Measurements from ENCODE around the gene LARGE1. TPM values are rescaled to one million over a fixed set of nuclear protein-coding genes. Genes with fewer than 3 reads are reported as not detected.

Gene LARGE1
- total and polyA plus RNA-seq, 2 of the 13 experiments (the other 11 are each of a cell fraction or from before 2014, with no cell fraction given): 8.4 to 11.0 TPM

- no peak for TF ChIP-seq ZNF605 (CRISPR knock-in tag; IDR thresholded peaks at IDR 0.05)
- no peak for TF ChIP-seq ZNF275 (CRISPR knock-in tag; IDR thresholded peaks at IDR 0.05; ENCODE audit: borderline replicate concordance)
- TF ChIP-seq ZKSCAN1 (IDR thresholded peaks at IDR 0.05; ENCODE audit: low read length): no peak
- no peak for TF ChIP-seq HNRNPL (IDR thresholded peaks at IDR 0.05; ENCODE audit: low read depth, low read length)
- TF ChIP-seq HCFC1 (IDR thresholded peaks at IDR 0.05; ENCODE audit: low read depth, low read length): no peak
Observed at GRCh38 chr22:33519071-33519973, 401.0 kb downstream of the LARGE1 start (continued).

- H4K20me1 ChIP-seq (ENCODE audit: insufficient read depth, low read length): no peaks in the 10 kb centered on the region
- intact Hi-C loops (cut with micrococcal nuclease; ENCODE audit: unreplicated experiment) (loop anchor here (10.0 kb wide), 1 partner anchor 396 kb away; no protein-coding TSS in a partner anchor), in situ Hi-C loops (cut with HindIII; ENCODE audit: extremely low pct_ligation_motif_present, low pct_unique_long_range_greater_than_20kb) (loop anchor here (5.0 to 25.0 kb wide), 3 partner anchors 59 to 394 kb away; partner anchors contain the start of gene LARGE1)
- H3K9ac ChIP-seq (ENCODE audit: insufficient read depth, low read depth, low read length): no peak overlapping the region
- H3K4me3 ChIP-seq (replicated peaks in 1 of 3; ENCODE audit: insufficient read depth in 1 of 3, low read depth in 2 of 3, low read length in 3 of 3): no peak overlapping the region
- no peak overlapping the region for H2AFZ ChIP-seq (ENCODE audit: low read length)
- H3K27me3 ChIP-seq (ENCODE audit: control insufficient read depth in 1 of 2, insufficient read depth in 2 of 2, low read length in 2 of 2): no peaks in the 10 kb centered on the region
- H3K79me2 ChIP-seq (ENCODE audit: insufficient read depth, low read length): no peaks in the 10 kb centered on the region
- peaks cover 0 to 2% of the 10 kb centered on the region in 2 experiments; a peak in 3 of 5 replicates for H3K36me3 ChIP-seq (replicated peaks in 1 of 2; ENCODE audit: control insufficient read depth in 1 of 2, insufficient read depth in 2 of 2, low read length in 2 of 2)
- WGBS (ENCODE audit: low lambda C conversion rate): 95% methylated on average over 4 of the region's 7 CpGs
- ATAC-seq (no peak), DNase-seq (ENCODE audit: low spot score) (no peak), FAIRE-seq (no peak)
- H3K27ac ChIP-seq (ENCODE audit: extremely low read length, insufficient read depth, low read length): no peak overlapping the region
- POLR2A ChIA-PET: interaction anchor here (0.8 to 8.1 kb wide), 4 partner anchors 22 to 216 kb away, joined by 3 to 68 read pairs (median 11); no protein-coding TSS in a partner anchor
- H3K9me3 ChIP-seq (ENCODE audit: low read length): 0 out of 2 replicates have a peak, but pooled peaks cover 5% of the 10 kb centered on the region
- BruUV-seq (replicated peaks): no TSS peak
- CTCF ChIA-PET (ENCODE audit: low intra/inter-chr PET ratio, low total read pairs): interaction anchor here (1.5 to 3.4 kb wide), 2 partner anchors 61 to 217 kb away, joined by 4 to 76 read pairs; no protein-coding TSS in a partner anchor
- H3K4me1 ChIP-seq (ENCODE audit: insufficient read depth, low read length): peaks cover 92% of the 10 kb centered on the region
- H3K4me2 ChIP-seq (ENCODE audit: low read depth, low read length): no peak overlapping the region
- TF ChIP-seq JDP2 (CRISPR knock-in tag; IDR thresholded peaks at IDR 0.05; ENCODE audit: borderline replicate concordance): no peak
- TF ChIP-seq ZBTB49 (CRISPR knock-in tag; IDR thresholded peaks at IDR 0.05; ENCODE audit: borderline replicate concordance): no peak
- no peak for TF ChIP-seq MAX (IDR thresholded peaks at IDR 0.05)
- TF ChIP-seq E2F1 (CRISPR knock-in tag; IDR thresholded peaks at IDR 0.05): no peak
- no peak for TF ChIP-seq SP4 (CRISPR knock-in tag; IDR thresholded peaks at IDR 0.05)
- TF ChIP-seq POLR2AphosphoS5 (IDR thresholded peaks at IDR 0.05; ENCODE audit: low read depth, low read length): no peak
- no peak for TF ChIP-seq HOXA7 (CRISPR knock-in tag; IDR thresholded peaks at IDR 0.05)
- TF ChIP-seq ZNF317 (CRISPR knock-in tag; IDR thresholded peaks at IDR 0.05): no peak
- TF ChIP-seq TMF1 (CRISPR knock-in tag; IDR thresholded peaks at IDR 0.05; ENCODE audit: low read depth): no peak
- TF ChIP-seq NR1H2 (CRISPR knock-in tag; IDR thresholded peaks at IDR 0.05; ENCODE audit: borderline replicate concordance, low read depth): no peak
- no peak for TF ChIP-seq ZSCAN21 (CRISPR knock-in tag; IDR thresholded peaks at IDR 0.05; ENCODE audit: borderline replicate concordance)
- no peak for TF ChIP-seq NFE2L1 (CRISPR knock-in tag; IDR thresholded peaks at IDR 0.05; ENCODE audit: borderline replicate concordance)
Observed at GRCh38 chr22:33518405-33518804, 401.9 kb downstream of the LARGE1 start.
